ENCODE results near the gene CSMD2.

The CSMD2 gene

GRCh38 chr1:33875862-33876261 lies 289.2 kb downstream of the CSMD2 start:
- H3K4me3 ChIP-seq (ENCODE audit: low read depth, low read length): no peak overlapping the region
- no peak for TF ChIP-seq CTCF (IDR thresholded peaks at IDR 0.05; ENCODE audit: control insufficient read depth, extremely low read depth, insufficient read depth)
- DNase-seq (ENCODE audit: low read depth): no peak

- TF ChIP-seq CTCF (IDR thresholded peaks at IDR 0.05; ENCODE audit: control insufficient read depth, extremely low read depth, insufficient read depth): no peak
- no peak overlapping the region for H3K4me3 ChIP-seq (ENCODE audit: low read depth, low read length)
- no peak for DNase-seq (ENCODE audit: low read depth)
These were observed 290.4 kb downstream of the CSMD2 start for GRCh38 chr1:33874636-33875035.

- DNase-seq (ENCODE audit: low read depth): no peak
- no peak for TF ChIP-seq CTCF (IDR thresholded peaks at IDR 0.05; ENCODE audit: control insufficient read depth, extremely low read depth, insufficient read depth)
- H3K4me3 ChIP-seq (ENCODE audit: low read depth, low read length): no peak overlapping the region
These were observed 292.3 kb downstream of the CSMD2 start for GRCh38 chr1:33872683-33873082.

- TF ChIP-seq CTCF (IDR thresholded peaks at IDR 0.05; ENCODE audit: control insufficient read depth, extremely low read depth, insufficient read depth): no peak
- no peak overlapping the region for H3K4me3 ChIP-seq (ENCODE audit: low read depth, low read length)
- DNase-seq (ENCODE audit: low read depth): no peak
These were observed 292.8 kb downstream of the CSMD2 start for GRCh38 chr1:33872275-33872674.

- no peak overlapping the region for H3K4me3 ChIP-seq (ENCODE audit: low read depth, low read length)
- no peak for TF ChIP-seq CTCF (IDR thresholded peaks at IDR 0.05; ENCODE audit: control insufficient read depth, extremely low read depth, insufficient read depth)
- no peak for DNase-seq (ENCODE audit: low read depth)
These were observed 297.3 kb downstream of the CSMD2 start for GRCh38 chr1:33867684-33868083.

- H3K4me3 ChIP-seq (ENCODE audit: low read depth, low read length): no peak overlapping the region
- no peak for TF ChIP-seq CTCF (IDR thresholded peaks at IDR 0.05; ENCODE audit: control insufficient read depth, extremely low read depth, insufficient read depth)
- DNase-seq (ENCODE audit: low read depth): no peak
These were observed 298.7 kb downstream of the CSMD2 start for GRCh38 chr1:33866281-33866680.

Data from LNCaP clone FGC (cell line).